PC-3 (cell line): ENCODE measurements around the gene NOL4L.

Experiments used
- EZH2 ChIP-seq: fragments of 300-600 bp; sonication (generic); IDR thresholded peaks from one replicate; pipeline ENCODE4 v1.6.1; 2017; ENCODE audit warnings: antibody characterized with exemption, mild to moderate bottlenecking, low read length; ENCODE audit not compliant: unreplicated experiment
- EZH2phosphoT487 ChIP-seq: fragments of 300-600 bp; sonication (generic); IDR thresholded peaks from 2 replicates; pipeline ENCODE4 v1.6.1; 2018; ENCODE audit warnings: mild to moderate bottlenecking, antibody characterized with exemption, low read length, borderline replicate concordance
- TF ChIP-seq, protein P1 (sequence below): fragments of 300-600 bp; sonication (generic); conservative IDR thresholded peaks from 2 replicates; pipeline ENCODE4 v1.5.1; 2017; ENCODE audit warnings: antibody characterized with exemption, low read depth, mild to moderate bottlenecking, low read length

DNA sequence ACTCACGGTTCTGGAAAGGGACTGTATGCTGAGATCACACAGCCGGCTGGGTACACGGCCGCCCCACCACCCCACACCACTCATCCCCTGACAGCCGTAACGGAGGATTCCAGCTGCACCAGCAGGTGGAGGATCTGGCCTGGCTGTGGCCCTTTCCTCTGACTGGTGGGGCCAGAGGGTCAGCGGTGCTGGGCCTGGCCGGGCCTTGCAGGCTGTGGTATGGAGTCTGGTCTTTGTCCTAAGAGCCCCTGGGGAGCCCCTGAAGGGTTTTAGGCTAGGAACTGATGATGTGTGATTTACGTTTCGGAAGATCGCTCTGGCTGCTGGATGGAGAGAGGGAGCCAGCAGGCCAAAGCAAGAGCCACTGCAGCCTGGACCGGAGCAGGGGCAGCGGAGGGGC, 26.6 kb downstream of the NOL4L start:
- TF ChIP-seq, protein P1, sequence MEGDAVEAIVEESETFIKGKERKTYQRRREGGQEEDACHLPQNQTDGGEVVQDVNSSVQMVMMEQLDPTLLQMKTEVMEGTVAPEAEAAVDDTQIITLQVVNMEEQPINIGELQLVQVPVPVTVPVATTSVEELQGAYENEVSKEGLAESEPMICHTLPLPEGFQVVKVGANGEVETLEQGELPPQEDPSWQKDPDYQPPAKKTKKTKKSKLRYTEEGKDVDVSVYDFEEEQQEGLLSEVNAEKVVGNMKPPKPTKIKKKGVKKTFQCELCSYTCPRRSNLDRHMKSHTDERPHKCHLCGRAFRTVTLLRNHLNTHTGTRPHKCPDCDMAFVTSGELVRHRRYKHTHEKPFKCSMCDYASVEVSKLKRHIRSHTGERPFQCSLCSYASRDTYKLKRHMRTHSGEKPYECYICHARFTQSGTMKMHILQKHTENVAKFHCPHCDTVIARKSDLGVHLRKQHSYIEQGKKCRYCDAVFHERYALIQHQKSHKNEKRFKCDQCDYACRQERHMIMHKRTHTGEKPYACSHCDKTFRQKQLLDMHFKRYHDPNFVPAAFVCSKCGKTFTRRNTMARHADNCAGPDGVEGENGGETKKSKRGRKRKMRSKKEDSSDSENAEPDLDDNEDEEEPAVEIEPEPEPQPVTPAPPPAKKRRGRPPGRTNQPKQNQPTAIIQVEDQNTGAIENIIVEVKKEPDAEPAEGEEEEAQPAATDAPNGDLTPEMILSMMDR: no peak
- TF ChIP-seq EZH2: no peak
- no peak for TF ChIP-seq EZH2phosphoT487
